Loucy (cell line): ENCODE data around the gene XAB2.

ENCODE experiments used
- EZH2phosphoT487 ChIP-seq: fragments of 200-600 bp; IDR thresholded peaks from 2 replicates; pipeline ENCODE4 v1.6.1; 2018; ENCODE audit warnings: antibody characterized with exemption, mild to moderate bottlenecking, moderate library complexity, borderline replicate concordance
- TF ChIP-seq, protein P1 (sequence below): fragments of 200-600 bp; sonication (generic); conservative IDR thresholded peaks from 2 replicates; pipeline ENCODE4 v1.5.1; 2014; ENCODE audit warnings: mild to moderate bottlenecking, antibody characterized with exemption, low read length

DNA sequence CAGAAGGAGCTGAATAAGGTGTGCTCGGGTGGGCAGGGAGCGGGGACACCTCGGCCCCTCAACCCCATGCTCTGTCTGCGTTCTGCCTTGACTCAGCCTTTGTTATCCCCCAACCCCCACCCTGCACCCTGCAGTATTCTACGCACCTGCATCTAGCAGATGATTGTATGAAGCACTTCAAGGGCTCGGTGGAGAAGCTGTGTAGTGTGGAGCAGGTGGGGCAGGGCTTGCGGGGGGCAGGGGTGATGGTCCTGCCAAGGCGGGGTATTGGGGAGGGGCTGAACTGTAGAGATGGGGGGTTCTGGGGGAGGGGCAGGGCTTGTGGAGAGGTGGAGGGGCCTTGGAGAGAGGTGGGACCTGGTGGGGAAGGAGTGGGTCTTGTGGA, 13.7 kb upstream of the XAB2 start:
- TF ChIP-seq, protein P1, sequence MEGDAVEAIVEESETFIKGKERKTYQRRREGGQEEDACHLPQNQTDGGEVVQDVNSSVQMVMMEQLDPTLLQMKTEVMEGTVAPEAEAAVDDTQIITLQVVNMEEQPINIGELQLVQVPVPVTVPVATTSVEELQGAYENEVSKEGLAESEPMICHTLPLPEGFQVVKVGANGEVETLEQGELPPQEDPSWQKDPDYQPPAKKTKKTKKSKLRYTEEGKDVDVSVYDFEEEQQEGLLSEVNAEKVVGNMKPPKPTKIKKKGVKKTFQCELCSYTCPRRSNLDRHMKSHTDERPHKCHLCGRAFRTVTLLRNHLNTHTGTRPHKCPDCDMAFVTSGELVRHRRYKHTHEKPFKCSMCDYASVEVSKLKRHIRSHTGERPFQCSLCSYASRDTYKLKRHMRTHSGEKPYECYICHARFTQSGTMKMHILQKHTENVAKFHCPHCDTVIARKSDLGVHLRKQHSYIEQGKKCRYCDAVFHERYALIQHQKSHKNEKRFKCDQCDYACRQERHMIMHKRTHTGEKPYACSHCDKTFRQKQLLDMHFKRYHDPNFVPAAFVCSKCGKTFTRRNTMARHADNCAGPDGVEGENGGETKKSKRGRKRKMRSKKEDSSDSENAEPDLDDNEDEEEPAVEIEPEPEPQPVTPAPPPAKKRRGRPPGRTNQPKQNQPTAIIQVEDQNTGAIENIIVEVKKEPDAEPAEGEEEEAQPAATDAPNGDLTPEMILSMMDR: no peak
- TF ChIP-seq EZH2phosphoT487: no peak
